Fibroblast of the aortic adventitia (primary cell): Measurements from ENCODE around the gene MEGF9. TPM values are rescaled to one million over a fixed set of nuclear protein-coding genes. Genes with fewer than 3 reads are reported as not detected.
"Not testable (repeated sequence)": the region's sequence is repeated elsewhere in the genome, so short reads cannot be mapped to it uniquely, and the experiment has no call there.

Experiments used
- DNase-seq: peaks from one replicate; pipeline ENCODE4 v3.0.0-alpha.2; 2010; ENCODE audit warnings: low read depth
- H3K4me3 ChIP-seq: 2 replicates; pipeline ENCODE4 v1.5.1; 2011; ENCODE audit warnings: low read depth, mild to moderate bottlenecking, control low read depth, low read length, moderate library complexity
- total RNA-seq: library from RNA; depleted of rRNA; stranded (reverse); fragments of >200 nt; gene quantifications from 2 replicates; pipeline ENCODE4 v1.2.3, GENCODE V29; 2012; ENCODE audit warnings: low replicate concordance
- TF ChIP-seq, protein P1 (sequence below): IDR thresholded peaks from 2 replicates; pipeline ENCODE4 v1.5.1; 2011; ENCODE audit warnings: mild to moderate bottlenecking, low read length, control low read depth, inconsistent platforms; ENCODE audit not compliant: insufficient read depth

The MEGF9 gene
- total RNA-seq, 1 donor, result 14.1 TPM

DNA sequence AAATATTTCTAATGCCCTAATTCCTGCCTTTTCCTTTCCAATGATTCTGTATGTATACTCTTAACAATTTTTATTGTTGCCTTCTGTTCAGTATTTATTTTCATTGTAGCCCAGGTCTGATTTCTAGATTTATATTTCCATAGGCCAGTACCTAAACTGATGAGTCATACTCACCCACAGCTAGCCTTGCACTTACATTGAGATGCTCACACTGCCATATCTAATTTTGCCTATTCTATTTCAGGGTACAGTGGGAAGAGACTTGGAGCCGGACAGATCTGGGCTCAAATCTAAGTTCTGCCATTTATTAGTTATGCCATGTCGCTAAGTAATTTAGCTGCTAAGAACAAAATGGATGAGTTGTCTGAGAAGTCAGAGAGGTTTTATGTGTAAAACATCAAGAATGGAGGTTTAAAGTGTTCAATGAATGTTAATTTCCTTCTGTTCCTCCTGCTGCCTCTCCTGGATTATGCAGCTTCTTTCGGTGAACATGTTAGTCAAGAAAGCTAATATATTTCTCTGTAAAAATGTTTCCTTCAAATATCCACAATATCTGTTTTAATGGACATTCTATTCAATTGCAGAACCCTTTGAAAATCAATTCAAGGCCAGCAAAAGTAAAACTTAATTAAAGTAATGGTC lies 72.0 kb downstream of the MEGF9 start:
- TF ChIP-seq, protein P1, sequence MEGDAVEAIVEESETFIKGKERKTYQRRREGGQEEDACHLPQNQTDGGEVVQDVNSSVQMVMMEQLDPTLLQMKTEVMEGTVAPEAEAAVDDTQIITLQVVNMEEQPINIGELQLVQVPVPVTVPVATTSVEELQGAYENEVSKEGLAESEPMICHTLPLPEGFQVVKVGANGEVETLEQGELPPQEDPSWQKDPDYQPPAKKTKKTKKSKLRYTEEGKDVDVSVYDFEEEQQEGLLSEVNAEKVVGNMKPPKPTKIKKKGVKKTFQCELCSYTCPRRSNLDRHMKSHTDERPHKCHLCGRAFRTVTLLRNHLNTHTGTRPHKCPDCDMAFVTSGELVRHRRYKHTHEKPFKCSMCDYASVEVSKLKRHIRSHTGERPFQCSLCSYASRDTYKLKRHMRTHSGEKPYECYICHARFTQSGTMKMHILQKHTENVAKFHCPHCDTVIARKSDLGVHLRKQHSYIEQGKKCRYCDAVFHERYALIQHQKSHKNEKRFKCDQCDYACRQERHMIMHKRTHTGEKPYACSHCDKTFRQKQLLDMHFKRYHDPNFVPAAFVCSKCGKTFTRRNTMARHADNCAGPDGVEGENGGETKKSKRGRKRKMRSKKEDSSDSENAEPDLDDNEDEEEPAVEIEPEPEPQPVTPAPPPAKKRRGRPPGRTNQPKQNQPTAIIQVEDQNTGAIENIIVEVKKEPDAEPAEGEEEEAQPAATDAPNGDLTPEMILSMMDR, result no peak
- no peak for DNase-seq
- no peak overlapping the region for H3K4me3 ChIP-seq

DNA sequence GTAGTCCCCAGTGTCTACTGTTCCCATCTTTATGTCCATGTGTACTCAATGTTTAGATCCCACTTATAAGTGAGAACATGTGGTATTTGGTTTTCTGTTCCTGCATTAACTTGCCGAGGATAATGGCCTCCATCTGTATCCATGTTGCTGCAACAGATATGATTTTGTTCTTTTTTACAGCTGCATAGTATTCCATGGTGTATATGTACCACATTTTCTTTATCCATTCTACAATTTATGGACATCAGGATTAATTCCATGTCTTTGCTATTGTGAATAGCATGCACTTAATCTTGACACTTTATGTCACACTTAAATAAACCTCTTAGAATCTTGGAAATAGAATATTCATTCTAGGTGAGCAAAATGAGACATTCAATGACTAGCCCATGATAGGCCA lies 73.4 kb downstream of the MEGF9 start:
- DNase-seq, H3K4me3 ChIP-seq: not testable (repeated sequence)

DNA sequence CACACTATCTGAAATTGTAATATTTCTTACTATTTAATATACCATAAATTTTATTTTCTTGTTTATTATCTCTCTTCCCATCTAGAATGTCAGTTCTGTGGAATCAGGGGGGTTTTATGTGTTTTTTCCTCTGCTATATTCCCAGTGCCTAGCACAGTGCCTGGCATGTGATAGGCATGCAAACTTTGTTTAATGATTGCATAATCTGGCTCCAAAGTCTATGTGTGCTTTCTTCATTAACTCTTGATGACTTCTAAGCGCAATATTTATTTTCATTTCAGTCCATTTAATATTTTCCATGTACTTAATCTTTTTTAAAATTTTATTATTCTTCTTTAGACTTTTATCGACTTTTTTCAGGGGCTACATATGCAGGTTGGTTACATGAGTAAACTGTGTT lies 73.9 kb downstream of the MEGF9 start:
- TF ChIP-seq, protein P1, result no peak
- H3K4me3 ChIP-seq, result no peak overlapping the region
- no peak for DNase-seq

DNA sequence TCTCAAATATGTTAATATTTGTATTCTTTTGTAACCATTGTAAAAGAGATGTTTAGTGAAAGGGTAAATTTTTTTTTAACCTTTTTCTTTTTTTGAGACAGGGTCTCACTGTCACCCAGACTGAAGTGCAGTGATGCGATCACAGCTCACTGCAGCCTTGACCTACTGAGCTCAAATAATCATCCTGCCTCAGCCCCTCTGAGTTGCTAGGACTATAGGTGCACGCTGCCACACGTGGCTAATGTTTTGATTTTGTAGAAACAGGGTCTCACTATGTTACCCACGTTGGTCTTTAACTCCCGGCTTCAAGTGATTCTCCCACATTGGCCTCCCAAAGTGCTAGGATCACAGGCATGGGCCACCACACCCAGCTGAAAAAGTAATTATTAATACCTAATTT lies 76.4 kb downstream of the MEGF9 start:
- H3K4me3 ChIP-seq, result no peak overlapping the region
- no peak for DNase-seq
- TF ChIP-seq, protein P1, result no peak

DNA sequence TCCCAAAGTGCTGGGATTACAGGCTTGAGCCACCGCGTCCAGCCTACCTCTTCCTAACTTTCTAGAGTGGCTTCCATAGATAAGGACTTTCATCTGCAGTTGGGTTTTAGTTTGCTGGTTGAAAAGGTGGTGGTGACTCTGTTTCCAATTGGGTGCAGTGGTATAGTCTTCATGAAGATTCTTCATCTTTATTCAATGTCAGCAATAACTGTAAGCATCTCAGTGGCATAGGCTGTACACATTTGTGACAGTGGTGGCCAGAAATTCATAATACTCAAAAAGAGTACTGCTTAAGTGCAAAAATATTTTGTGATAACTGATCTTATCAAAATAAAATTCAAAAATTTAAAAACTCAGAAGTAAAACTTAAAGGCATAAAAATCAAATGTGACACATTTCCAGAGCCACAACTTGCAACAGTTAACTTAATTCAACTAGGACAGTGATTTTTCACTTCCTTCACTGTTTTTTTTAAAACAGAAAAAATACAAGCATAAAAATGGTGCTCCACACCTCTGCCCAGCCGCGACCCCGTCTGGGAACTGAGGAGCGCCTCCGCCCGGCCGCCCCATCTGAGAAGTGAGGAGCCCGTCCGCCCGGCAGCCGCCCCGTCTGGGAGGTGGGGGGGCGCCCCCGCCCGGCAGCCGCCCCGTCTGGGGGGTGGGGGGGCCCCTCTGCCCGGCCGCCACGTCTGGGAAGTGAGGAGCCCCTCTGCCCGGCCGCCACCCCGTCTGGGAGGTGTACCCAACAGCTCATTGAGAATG lies 77.9 kb downstream of the MEGF9 start:
- TF ChIP-seq, protein P1, result no peak
- H3K4me3 ChIP-seq, result no peak overlapping the region
- no peak for DNase-seq

DNA sequence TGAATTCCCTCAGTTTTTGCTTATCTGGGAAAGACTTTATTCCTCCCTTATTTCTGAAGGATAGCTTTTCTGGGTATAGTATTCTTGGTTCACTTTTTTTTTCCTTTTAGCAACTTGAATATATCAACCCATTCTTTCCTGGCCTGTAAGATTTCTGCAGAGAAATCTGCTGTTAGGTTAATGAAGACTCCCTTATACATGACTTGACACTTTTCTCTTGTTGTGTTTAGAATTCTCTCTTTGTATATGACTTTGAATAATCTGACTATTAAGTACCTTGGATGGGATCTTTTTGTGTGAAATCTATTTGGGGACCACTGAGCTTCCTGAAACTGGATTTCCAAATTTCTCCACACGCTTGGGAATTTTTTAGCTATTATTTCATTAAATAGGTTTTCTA lies 79.3 kb downstream of the MEGF9 start:
- DNase-seq, result no peak
- no peak overlapping the region for H3K4me3 ChIP-seq
- TF ChIP-seq, protein P1, result no peak

DNA sequence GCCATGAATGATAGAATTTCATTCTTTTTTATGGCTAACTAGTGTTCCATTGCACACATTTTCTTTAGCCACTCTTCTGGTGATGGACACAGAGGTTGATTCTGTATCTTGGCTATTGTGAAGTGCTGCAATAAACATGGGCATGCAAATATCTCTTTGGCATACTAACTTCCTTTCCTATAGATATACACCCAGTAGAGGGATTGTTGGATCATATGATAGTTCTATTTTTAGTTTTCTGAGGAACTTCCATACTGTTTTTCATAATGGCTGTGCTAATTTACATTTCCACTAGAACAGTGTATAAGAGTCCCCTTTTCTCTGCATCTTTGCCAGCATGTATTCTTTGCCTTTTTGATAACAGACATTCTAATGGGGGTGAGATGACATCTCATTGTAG lies 83.9 kb downstream of the MEGF9 start:
- DNase-seq, result no peak
- TF ChIP-seq, protein P1, result no peak
- no peak overlapping the region for H3K4me3 ChIP-seq

DNA sequence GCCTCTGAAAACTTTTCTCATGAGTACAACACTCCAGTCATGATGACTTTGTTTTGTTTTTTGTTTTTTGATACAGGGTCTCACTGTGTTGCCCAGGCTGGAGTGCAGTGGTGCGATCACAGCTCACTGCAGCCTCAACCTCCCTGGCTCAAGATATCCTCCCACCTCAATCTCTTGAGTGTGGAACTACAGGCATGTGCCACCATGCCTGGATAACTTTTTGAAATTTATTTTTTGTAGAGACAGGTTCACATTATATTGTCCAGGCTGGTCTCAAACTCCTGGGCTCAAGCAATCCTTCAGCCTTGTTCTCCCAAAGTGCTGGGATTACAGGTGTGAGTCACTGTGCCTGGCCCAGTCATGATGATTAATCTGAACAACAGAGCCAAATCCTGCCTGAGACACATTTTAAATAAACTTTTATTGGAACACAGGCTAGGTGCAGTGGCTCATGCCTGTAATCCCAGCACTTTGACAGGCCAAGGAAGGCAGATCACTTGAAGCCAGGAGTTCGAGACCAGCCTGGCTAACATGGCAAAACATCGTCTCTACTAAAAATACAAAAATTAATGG lies 85.3 kb downstream of the MEGF9 start:
- peak; percentile 62 for DNase-seq

More for the DNA sequence above, 85.3 kb downstream of the MEGF9 start:
- H3K4me3 ChIP-seq, result not testable (repeated sequence)
